SK-N-SH treated with all-trans-retinoic acid at 6 μM for 48 hours (cell line): Measurements from ENCODE around the gene ARPC2.

ENCODE experiments used
- ATAC-seq: fragments of 200-7000 bp; cut with Tn5 transposase; 3 replicates; pipeline ENCODE4 v1.9.1; 2020; ENCODE audit warnings: mild to moderate bottlenecking, moderate library complexity
- BACH2 ChIP-seq: fragments of 250-450 bp; sonication (Bioruptor Pico); IDR thresholded peaks from 2 replicates; pipeline ENCODE4 v1.9.0; 2021; ENCODE audit warnings: mild to moderate bottlenecking, borderline replicate concordance
- CREB5 ChIP-seq: fragments of 250-450 bp; sonication (Bioruptor Pico); IDR thresholded peaks from 2 replicates; pipeline ENCODE4 v1.5.1; 2020; ENCODE audit warnings: low read depth, mild to moderate bottlenecking, moderate library complexity
- CSDC2 ChIP-seq: fragments of 250-450 bp; sonication (Bioruptor Pico); IDR thresholded peaks from 2 replicates; pipeline ENCODE4 v1.5.0; 2020; ENCODE audit warnings: mild to moderate bottlenecking, moderate library complexity
- CSRNP3 ChIP-seq: fragments of 250-450 bp; sonication (Bioruptor Pico); IDR thresholded peaks from 2 replicates; pipeline ENCODE4 v1.5.1; 2021; ENCODE audit warnings: mild to moderate bottlenecking, moderate library complexity
- ESRRG ChIP-seq: fragments of 250-450 bp; sonication (Bioruptor Pico); IDR thresholded peaks from 2 replicates; pipeline ENCODE4 v1.6.1; 2021; ENCODE audit warnings: mild to moderate bottlenecking
- GLIS3 ChIP-seq: fragments of 250-450 bp; sonication (Bioruptor Pico); IDR thresholded peaks from 2 replicates; pipeline ENCODE4 v1.5.0; 2020; ENCODE audit warnings: mild to moderate bottlenecking, moderate library complexity
- ISL1 ChIP-seq: fragments of 250-450 bp; sonication (Bioruptor Pico); IDR thresholded peaks from 2 replicates; pipeline ENCODE4 v2.1.2; 2022; ENCODE audit warnings: mild to moderate bottlenecking, moderate library complexity
- OSR1 ChIP-seq: fragments of 250-450 bp; sonication (Bioruptor Pico); IDR thresholded peaks from 2 replicates; pipeline ENCODE4 v1.8.0; 2022; ENCODE audit warnings: moderate library complexity, mild to moderate bottlenecking, inconsistent platforms
- PATZ1 ChIP-seq: fragments of 250-450 bp; sonication (Bioruptor Pico); IDR thresholded peaks from 2 replicates; pipeline ENCODE4 v1.8.0; 2020; ENCODE audit warnings: mild to moderate bottlenecking, moderate library complexity, borderline replicate concordance
- POU6F1 ChIP-seq: fragments of 250-450 bp; sonication (Bioruptor Pico); IDR thresholded peaks from 2 replicates; pipeline ENCODE4 v1.8.0; 2021; ENCODE audit warnings: low read depth, mild to moderate bottlenecking, moderate library complexity, borderline replicate concordance
- PPARA ChIP-seq: fragments of 250-450 bp; sonication (Bioruptor Pico); IDR thresholded peaks from 2 replicates; pipeline ENCODE4 v1.5.0; 2020; ENCODE audit warnings: mild to moderate bottlenecking, borderline replicate concordance
- RARB ChIP-seq: fragments of 250-450 bp; sonication (Bioruptor Pico); IDR thresholded peaks from 2 replicates; pipeline ENCODE4 v1.8.0; 2021; ENCODE audit warnings: mild to moderate bottlenecking, moderate library complexity
- TCF4 ChIP-seq: fragments of 250-450 bp; sonication (Bioruptor Pico); IDR thresholded peaks from 2 replicates; pipeline ENCODE4 v1.8.0; 2021; ENCODE audit warnings: mild to moderate bottlenecking, moderate library complexity, borderline replicate concordance
- TOX ChIP-seq: fragments of 250-450 bp; sonication (Bioruptor Pico); IDR thresholded peaks from 2 replicates; pipeline ENCODE4 v1.8.0; 2021; ENCODE audit warnings: mild to moderate bottlenecking, moderate library complexity, borderline replicate concordance
- TSHZ2 ChIP-seq: fragments of 250-450 bp; sonication (Bioruptor Pico); IDR thresholded peaks from 2 replicates; pipeline ENCODE4 v1.5.0; 2020; ENCODE audit warnings: mild to moderate bottlenecking, moderate library complexity
- ZC3H10 ChIP-seq: fragments of 250-450 bp; sonication (Bioruptor Pico); IDR thresholded peaks from 2 replicates; pipeline ENCODE4 v1.5.1; 2021; ENCODE audit warnings: mild to moderate bottlenecking, moderate library complexity
- ZFP30 ChIP-seq: fragments of 450-650 bp; formaldehyde crosslinking; IDR thresholded peaks from 2 replicates; pipeline ENCODE4 v1.5.0; 2022; ENCODE audit warnings: mild to moderate bottlenecking, moderate library complexity
- ZNF565 ChIP-seq: fragments of 450-650 bp; formaldehyde crosslinking; conservative IDR thresholded peaks from 2 replicates; pipeline ENCODE4 v1.5.0; 2020; ENCODE audit warnings: low read depth, mild to moderate bottlenecking, moderate library complexity
- ZNF70 ChIP-seq: fragments of 450-650 bp; formaldehyde crosslinking; IDR thresholded peaks from 2 replicates; pipeline ENCODE4 v1.5.0; 2020; ENCODE audit warnings: mild to moderate bottlenecking, moderate library complexity
- ZNF8 ChIP-seq: fragments of 450-650 bp; formaldehyde crosslinking; IDR thresholded peaks from 2 replicates; pipeline ENCODE4 v1.5.0; 2020; ENCODE audit warnings: mild to moderate bottlenecking, moderate library complexity

ARPC2 gene

GRCh38 chr2:218219934-218220333 is 2.9 kb downstream of the ARPC2 start:
- TF ChIP-seq TCF4 (no peak), ZNF565 (no peak), CSRNP3 (CRISPR knock-in tag) (no peak), ZC3H10 (no peak)
- TF ChIP-seq, all 23 proteins: peak for 0
- ATAC-seq: no peak

GRCh38 chr2:218221000-218221399 is 4.0 kb downstream of the ARPC2 start:
- TF ChIP-seq ZNF8 (no peak), TSHZ2 (CRISPR knock-in tag) (no peak), PPARA (CRISPR knock-in tag) (no peak), CSRNP3 (CRISPR knock-in tag) (no peak), PATZ1 (CRISPR knock-in tag) (no peak), GLIS3 (no peak), BACH2 (CRISPR knock-in tag) (no peak), TCF4 (no peak), ZC3H10 (no peak), RARB (CRISPR knock-in tag) (no peak), ESRRG (CRISPR knock-in tag) (no peak), CREB5 (no peak), POU6F1 (no peak), ZNF565 (no peak), ZNF70 (CRISPR knock-in tag) (no peak), ZFP30 (CRISPR knock-in tag) (no peak), ISL1 (CRISPR knock-in tag) (no peak), OSR1 (CRISPR knock-in tag) (no peak), CSDC2 (no peak)
- no peak for ATAC-seq

GRCh38 chr2:218223046-218223445 is 6.1 kb downstream of the ARPC2 start:
- TF ChIP-seq ZNF565: no peak
- TF ChIP-seq ZNF8: no peak
- no peak for TF ChIP-seq CSRNP3 (CRISPR knock-in tag)
- TF ChIP-seq ZFP30 (CRISPR knock-in tag): no peak
- no peak for TF ChIP-seq ISL1 (CRISPR knock-in tag)
- no peak for TF ChIP-seq BACH2 (CRISPR knock-in tag)
- no peak for TF ChIP-seq RARB (CRISPR knock-in tag)
- TF ChIP-seq CSDC2: no peak
- TF ChIP-seq TCF4: no peak
- TF ChIP-seq TOX (CRISPR knock-in tag): no peak
- TF ChIP-seq, all 23 proteins: peak for 0
- no peak for ATAC-seq
